ENCODE data around the gene SLC22A2. TPM values are rescaled to one million over a fixed set of nuclear protein-coding genes. Genes with fewer than 3 reads are reported as not detected.

The SLC22A2 gene
- total RNA-seq, 2 experiments from 2014 or later: not detected

- Histone ChIP-seq H3K4me2 (ENCODE audit: low read length) (no peak overlapping the region), H2AFZ (ENCODE audit: low read length) (no peak overlapping the region), H3K79me2 (ENCODE audit: insufficient read depth, low read depth, low read length) (no peaks in the 10 kb centered on the region), H4K20me1 (ENCODE audit: insufficient read depth, low read length) (no peaks in the 10 kb centered on the region), H3K36me3 (ENCODE audit: insufficient read depth, low read length) (no peaks in the 10 kb centered on the region), H3K4me3 (ENCODE audit: low read depth, low read length, poor library complexity, severe bottlenecking) (no peak overlapping the region), H3K4me1 (ENCODE audit: insufficient read depth, low read length, poor library complexity, severe bottlenecking) (no peaks in the 10 kb centered on the region), H3K27ac (ENCODE audit: low read depth, low read length, poor library complexity, severe bottlenecking) (no peak overlapping the region), H3K9me3 (ENCODE audit: low read length) (no peaks in the 10 kb centered on the region), H3K9me2 (ENCODE audit: insufficient read depth, low read length) (no peaks in the 10 kb centered on the region)
- no TSS peak for BruUV-seq (replicated peaks)
- no peak for TF ChIP-seq EZH2phosphoT487 (IDR thresholded peaks at IDR 0.05; ENCODE audit: borderline replicate concordance, low read depth, low read length)
- TF ChIP-seq, protein P1, sequence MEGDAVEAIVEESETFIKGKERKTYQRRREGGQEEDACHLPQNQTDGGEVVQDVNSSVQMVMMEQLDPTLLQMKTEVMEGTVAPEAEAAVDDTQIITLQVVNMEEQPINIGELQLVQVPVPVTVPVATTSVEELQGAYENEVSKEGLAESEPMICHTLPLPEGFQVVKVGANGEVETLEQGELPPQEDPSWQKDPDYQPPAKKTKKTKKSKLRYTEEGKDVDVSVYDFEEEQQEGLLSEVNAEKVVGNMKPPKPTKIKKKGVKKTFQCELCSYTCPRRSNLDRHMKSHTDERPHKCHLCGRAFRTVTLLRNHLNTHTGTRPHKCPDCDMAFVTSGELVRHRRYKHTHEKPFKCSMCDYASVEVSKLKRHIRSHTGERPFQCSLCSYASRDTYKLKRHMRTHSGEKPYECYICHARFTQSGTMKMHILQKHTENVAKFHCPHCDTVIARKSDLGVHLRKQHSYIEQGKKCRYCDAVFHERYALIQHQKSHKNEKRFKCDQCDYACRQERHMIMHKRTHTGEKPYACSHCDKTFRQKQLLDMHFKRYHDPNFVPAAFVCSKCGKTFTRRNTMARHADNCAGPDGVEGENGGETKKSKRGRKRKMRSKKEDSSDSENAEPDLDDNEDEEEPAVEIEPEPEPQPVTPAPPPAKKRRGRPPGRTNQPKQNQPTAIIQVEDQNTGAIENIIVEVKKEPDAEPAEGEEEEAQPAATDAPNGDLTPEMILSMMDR (conservative IDR thresholded peaks at IDR 0.05; ENCODE audit: low read length): no peak
- POLR2A ChIA-PET: interaction anchor here (0.6 to 0.8 kb wide), 2 partner anchors 19 to 34 kb away, joined by 3 to 4 read pairs; no protein-coding TSS in a partner anchor
- intact Hi-C loops (cut with micrococcal nuclease; ENCODE audit: unreplicated experiment): no loop called here
- CTCF ChIA-PET (ENCODE audit: unreplicated experiment): no interaction called here
- no peak for DNase-seq (ENCODE audit: low spot score)
Measured at GRCh38 chr6:160274871-160275510, 16.4 kb upstream of the SLC22A2 start.

DNA sequence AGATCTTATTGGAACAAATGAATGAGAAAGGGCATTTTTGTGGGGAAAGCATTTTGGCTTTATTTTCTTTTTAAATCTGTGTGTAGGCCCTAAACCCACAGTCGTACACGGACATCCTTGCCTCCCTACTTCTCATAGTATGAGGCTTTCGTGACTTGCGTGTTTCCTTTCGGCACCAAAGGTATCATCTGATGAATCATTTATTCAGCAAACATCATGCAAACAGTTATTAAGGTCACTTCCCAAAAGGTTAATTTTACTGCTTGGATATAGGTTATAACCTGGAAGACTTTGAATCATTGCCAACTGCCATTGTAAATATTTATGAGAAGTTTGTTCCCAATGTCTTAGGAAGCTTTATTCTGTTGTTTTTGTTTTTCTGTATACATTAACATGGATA is 15.1 kb upstream of the SLC22A2 start:
- Histone ChIP-seq H2AFZ (ENCODE audit: low read length) (no peak overlapping the region), H3K4me2 (ENCODE audit: low read length) (no peak overlapping the region), H3K9me3 (ENCODE audit: low read length) (no peaks in the 10 kb centered on the region), H4K20me1 (ENCODE audit: insufficient read depth, low read length) (no peaks in the 10 kb centered on the region), H3K4me1 (ENCODE audit: insufficient read depth, low read length, poor library complexity, severe bottlenecking) (no peaks in the 10 kb centered on the region), H3K27ac (ENCODE audit: low read depth, low read length, poor library complexity, severe bottlenecking) (no peak overlapping the region), H3K4me3 (ENCODE audit: low read depth, low read length, poor library complexity, severe bottlenecking) (no peak overlapping the region), H3K36me3 (ENCODE audit: insufficient read depth, low read length) (no peaks in the 10 kb centered on the region), H3K79me2 (ENCODE audit: insufficient read depth, low read depth, low read length) (no peaks in the 10 kb centered on the region), H3K9me2 (ENCODE audit: insufficient read depth, low read length) (no peaks in the 10 kb centered on the region)
- no peak for DNase-seq (ENCODE audit: low spot score)
- intact Hi-C loops (cut with micrococcal nuclease; ENCODE audit: unreplicated experiment): no loop called here
- BruUV-seq (replicated peaks): no TSS peak
- ChIA-PET CTCF (ENCODE audit: unreplicated experiment) (no interaction called here), POLR2A (no interaction called here)
- TF ChIP-seq, protein P1 (conservative IDR thresholded peaks at IDR 0.05; ENCODE audit: low read length): no peak
- no peak for TF ChIP-seq EZH2phosphoT487 (IDR thresholded peaks at IDR 0.05; ENCODE audit: borderline replicate concordance, low read depth, low read length)

GRCh38 chr6:160273196-160273595 is 14.6 kb upstream of the SLC22A2 start:
- CTCF ChIA-PET (ENCODE audit: unreplicated experiment): no interaction called here
- intact Hi-C loops (cut with micrococcal nuclease; ENCODE audit: unreplicated experiment): no loop called here

More at GRCh38 chr6:160273196-160273595, 14.6 kb upstream of the SLC22A2 start:
- no peak overlapping the region for H3K4me2 ChIP-seq (ENCODE audit: low read length)
- TF ChIP-seq, protein P1 (conservative IDR thresholded peaks at IDR 0.05; ENCODE audit: low read length): no peak
- no peak for TF ChIP-seq EZH2phosphoT487 (IDR thresholded peaks at IDR 0.05; ENCODE audit: borderline replicate concordance, low read depth, low read length)
- DNase-seq (ENCODE audit: low spot score): no peak
- H3K27ac ChIP-seq (ENCODE audit: low read depth, low read length, poor library complexity, severe bottlenecking): no peak overlapping the region
- no TSS peak for BruUV-seq (replicated peaks)
- H4K20me1 ChIP-seq (ENCODE audit: insufficient read depth, low read length): no peaks in the 10 kb centered on the region
- no peaks in the 10 kb centered on the region for H3K9me3 ChIP-seq (ENCODE audit: low read length)
- no peaks in the 10 kb centered on the region for H3K36me3 ChIP-seq (ENCODE audit: insufficient read depth, low read length)
- no peak overlapping the region for H2AFZ ChIP-seq (ENCODE audit: low read length)
- H3K79me2 ChIP-seq (ENCODE audit: insufficient read depth, low read depth, low read length): no peaks in the 10 kb centered on the region
- POLR2A ChIA-PET: no interaction called here
- no peaks in the 10 kb centered on the region for H3K4me1 ChIP-seq (ENCODE audit: insufficient read depth, low read length, poor library complexity, severe bottlenecking)
- H3K4me3 ChIP-seq (ENCODE audit: low read depth, low read length, poor library complexity, severe bottlenecking): no peak overlapping the region
- no peaks in the 10 kb centered on the region for H3K9me2 ChIP-seq (ENCODE audit: insufficient read depth, low read length)

Data from OCI-LY7 (cell line).